IMR-90 (cell line): Measurements from ENCODE around the gene PKNOX1. TPM values are rescaled to one million over a fixed set of nuclear protein-coding genes. Genes with fewer than 3 reads are reported as not detected.
A peak's percentile ranks its signal among the peaks of the same experiment; 100 is the strongest.

Experiments
- ATAC-seq: fragments of 200-7000 bp; cut with Tn5 transposase; 2 replicates; pipeline ENCODE4 v1.9.1; 2020; ENCODE audit warnings: low read depth, mild to moderate bottlenecking, moderate library complexity
- BruUV-seq: library from RNA; stranded (reverse); fragments of 400-500 nt; replicated peaks from 2 replicates; lab custom pipeline; 2021; lab: Mats Ljungman, UMichigan
- CTCF ChIA-PET: fragments of 300-600 bp; formaldehyde crosslinking; extraction: SDS; loops from one replicate; lab custom pipeline; 2021; ENCODE audit warnings: antibody characterized with exemption; lab: Yijun Ruan, JAX
- POLR2A ChIA-PET: fragments of 300-600 bp; sonication (Branson Sonifier 250); formaldehyde crosslinking; loops from one replicate; lab custom pipeline; 2022; ENCODE audit warnings: antibody characterized with exemption; ENCODE audit not compliant: unreplicated experiment; lab: Charles Lee
- DNase-seq: peaks from one replicate; pipeline ENCODE4 v3.0.0; 2013
- H2AFZ ChIP-seq: replicated peaks from 2 replicates; pipeline ENCODE3; 2013; ENCODE audit warnings: low read length, mild to moderate bottlenecking; ENCODE audit not compliant: poor library complexity
- H2AK5ac ChIP-seq: 2 replicates; pipeline ENCODE4 v1.6.1; 2013; ENCODE audit warnings: low read depth, low read length, inconsistent platforms
- H2AK9ac ChIP-seq: replicated peaks from 2 replicates; pipeline ENCODE3; 2013; ENCODE audit warnings: mild to moderate bottlenecking, low read depth, low read length, moderate library complexity; ENCODE audit not compliant: poor library complexity
- H2BK120ac ChIP-seq: 2 replicates; pipeline ENCODE4 v1.6.1; 2013; ENCODE audit warnings: low read depth, low read length, inconsistent platforms
- H2BK15ac ChIP-seq: 3 replicates; pipeline ENCODE4 v1.6.1; 2013; ENCODE audit warnings: low read depth, low read length, inconsistent platforms
- H2BK20ac ChIP-seq: 2 replicates; pipeline ENCODE4 v1.6.1; 2013; ENCODE audit warnings: low read depth, mild to moderate bottlenecking, inconsistent platforms, low read length, moderate library complexity
- H2BK5ac ChIP-seq: 2 replicates; pipeline ENCODE4 v1.6.1; 2013; ENCODE audit warnings: mild to moderate bottlenecking, low read depth, low read length, inconsistent platforms; ENCODE audit not compliant: poor library complexity, severe bottlenecking
- H3K14ac ChIP-seq: replicated peaks from 2 replicates; pipeline ENCODE4 v1.6.1; 2013; ENCODE audit warnings: low read depth, low read length, inconsistent platforms
- H3K18ac ChIP-seq: 2 replicates; pipeline ENCODE4 v1.6.1; 2013; ENCODE audit warnings: low read depth, low read length, control low read depth
- H3K23ac ChIP-seq: 2 replicates; pipeline ENCODE4 v1.6.1; 2013; ENCODE audit warnings: low read depth, low read length, inconsistent platforms
- H3K27ac ChIP-seq: 2 replicates; pipeline ENCODE4 v1.5.1; 2013; ENCODE audit warnings: mild to moderate bottlenecking, control low read depth, low read length; ENCODE audit not compliant: insufficient read depth
- H3K27me3 ChIP-seq: 2 replicates; pipeline ENCODE4 v1.6.1; 2013; ENCODE audit warnings: low read length; ENCODE audit not compliant: control insufficient read depth, insufficient read depth
- H3K36me3 ChIP-seq: 2 replicates; pipeline ENCODE4 v1.6.1; 2013; ENCODE audit warnings: low read length, mixed read lengths; ENCODE audit not compliant: control insufficient read depth, insufficient read depth
- H3K4ac ChIP-seq: 2 replicates; pipeline ENCODE4 v1.6.1; 2013; ENCODE audit warnings: low read depth, low read length, inconsistent platforms
- H3K4me1 ChIP-seq: 2 replicates; pipeline ENCODE4 v1.6.1; 2013; ENCODE audit warnings: low read length, mixed read lengths; ENCODE audit not compliant: control insufficient read depth, insufficient read depth
- H3K4me2 ChIP-seq: 2 replicates; pipeline ENCODE4 v1.6.1; 2013; ENCODE audit warnings: low read depth, mild to moderate bottlenecking, control low read depth, low read length, moderate library complexity
- H3K4me3 ChIP-seq: 2 replicates; pipeline ENCODE4 v1.5.1; 2013; ENCODE audit warnings: low read depth, mild to moderate bottlenecking, control low read depth, low read length, moderate library complexity; ENCODE audit not compliant: insufficient read depth
- H3K56ac ChIP-seq: 2 replicates; pipeline ENCODE4 v1.6.1; 2013; ENCODE audit warnings: low read length, inconsistent platforms; ENCODE audit not compliant: insufficient read depth; ENCODE audit errors: extremely low read depth
- H3K79me1 ChIP-seq, 2 experiments: 2 replicates each; pipeline ENCODE4 v1.6.1; 2013; ENCODE audit warnings: low read length in 2 of 2, inconsistent platforms in 1 of 2, low read depth in 1 of 2
- H3K9ac ChIP-seq: 2 replicates; pipeline ENCODE4 v1.6.1; 2013; ENCODE audit warnings: low read depth, low read length, control low read depth
- H3K9me1 ChIP-seq: 2 replicates; pipeline ENCODE4 v1.6.1; 2013; ENCODE audit warnings: low read length, inconsistent platforms; ENCODE audit not compliant: insufficient read depth
- H3K9me3 ChIP-seq: 2 replicates; pipeline ENCODE4 v1.6.1; 2013; ENCODE audit warnings: low read length; ENCODE audit not compliant: control insufficient read depth, insufficient read depth
- H4K20me1 ChIP-seq: 2 replicates; pipeline ENCODE4 v1.6.1; 2013; ENCODE audit warnings: low read length, inconsistent platforms; ENCODE audit not compliant: insufficient read depth
- H4K5ac ChIP-seq: 2 replicates; pipeline ENCODE4 v1.6.1; 2013; ENCODE audit warnings: mild to moderate bottlenecking, low read depth, low read length, control low read depth
- H4K8ac ChIP-seq, 2 experiments: 2 replicates each; pipeline ENCODE4 v1.6.1; 2013; ENCODE audit warnings: low read depth in 2 of 2, low read length in 2 of 2, control low read depth in 1 of 2, inconsistent platforms in 1 of 2
- H4K91ac ChIP-seq: 2 replicates; pipeline ENCODE4 v1.6.1; 2013; ENCODE audit warnings: low read depth, low read length, inconsistent platforms; ENCODE audit not compliant: insufficient read depth
- BHLHE40 ChIP-seq: fragments of 150-350 bp; IDR thresholded peaks from 2 replicates; pipeline ENCODE4 v1.6.1; 2016; ENCODE audit warnings: mild to moderate bottlenecking, low read depth, low read length
- CEBPB ChIP-seq: IDR thresholded peaks from 2 replicates; pipeline ENCODE4 v1.6.1; 2012; ENCODE audit warnings: low read depth, low read length, improper control_type of control experiment
- CHD1 ChIP-seq: IDR thresholded peaks from 2 replicates; pipeline ENCODE4 v1.6.1; 2012; ENCODE audit warnings: low read depth, low read length, improper control_type of control experiment
- FOS ChIP-seq: fragments of 150-350 bp; IDR thresholded peaks from 2 replicates; pipeline ENCODE4 v1.6.1; 2016; ENCODE audit warnings: low read depth, low read length
- MAFK ChIP-seq: IDR thresholded peaks from 2 replicates; pipeline ENCODE4 v1.6.1; 2012; ENCODE audit warnings: low read depth, low read length, improper control_type of control experiment
- MAZ ChIP-seq: IDR thresholded peaks from 2 replicates; pipeline ENCODE4 v1.6.1; 2012; ENCODE audit warnings: low read depth, mild to moderate bottlenecking, low read length, improper control_type of control experiment, moderate library complexity, borderline replicate concordance
- NFE2L2 ChIP-seq: fragments of 150-350 bp; IDR thresholded peaks from 2 replicates; pipeline ENCODE4 v1.6.1; 2016; ENCODE audit warnings: low read depth, mild to moderate bottlenecking, low read length
- POLR2A ChIP-seq: IDR thresholded peaks from 2 replicates; pipeline ENCODE4 v1.6.1; 2012; ENCODE audit warnings: mild to moderate bottlenecking, low read depth, low read length
- RAD21 ChIP-seq: IDR thresholded peaks from 2 replicates; pipeline ENCODE4 v1.6.1; 2012; ENCODE audit warnings: low read length, improper control_type of control experiment
- RCOR1 ChIP-seq: IDR thresholded peaks from 2 replicates; pipeline ENCODE4 v1.6.1; 2012; ENCODE audit warnings: mild to moderate bottlenecking, low read length, improper control_type of control experiment; ENCODE audit not compliant: insufficient replicate concordance
- RFX5 ChIP-seq: IDR thresholded peaks from 2 replicates; pipeline ENCODE4 v1.8.0; 2012; ENCODE audit warnings: low read depth, mild to moderate bottlenecking, low read length, moderate library complexity
- SMC3 ChIP-seq: fragments of 150-350 bp; IDR thresholded peaks from 2 replicates; pipeline ENCODE4 v1.6.1; 2016; ENCODE audit warnings: low read depth, mild to moderate bottlenecking, antibody characterized with exemption, low read length, moderate library complexity
- WGBS, 2 experiments: methylation state at CpG; one replicate each; pipeline versions ENCODE4 v1.1.5 to v1.1.7; 2013; ENCODE audit warnings: missing lambda C conversion rate in 2 of 2; ENCODE audit not compliant: insufficient read length in 1 of 2; ENCODE audit errors: extremely low coverage in 2 of 2; 5-methylcytosine and 5-hydroxymethylcytosine counted together
- dilution Hi-C: fragments of 300-500 bp; cut with HindIII; formaldehyde crosslinking; loops from one replicate; pipeline ENCODE4 v1.14.3; 2018; ENCODE audit warnings: low sequenced_read_pairs; ENCODE audit not compliant: unreplicated experiment
- in situ Hi-C: fragments of 300-500 bp; cut with MboI; formaldehyde crosslinking; loops from 3 replicates; pipeline ENCODE4 v1.14.3; 2019; ENCODE audit warnings: low sequenced_read_pairs, inconsistent platforms, mixed read lengths
- intact Hi-C: fragments of 100-400 bp; cut with micrococcal nuclease; formaldehyde crosslinking; loops from 2 replicates; pipeline ENCODE4 v1.10.0; 2022
- polyA plus RNA-seq, 3 experiments: library from polyadenylated mRNA; depleted of rRNA; stranded (reverse); fragments of >200 nt; gene quantifications; 2 replicates each; pipeline ENCODE4 v1.2.3, GENCODE V29; 2012; ENCODE audit warnings: low replicate concordance in 1 of 3
- total RNA-seq: library from RNA; depleted of rRNA; stranded (reverse); fragments of >200 nt; gene quantifications from 2 replicates; pipeline ENCODE4 v1.2.3, GENCODE V29; 2012
- TF ChIP-seq, protein P1 (sequence below): fragments of 150-350 bp; IDR thresholded peaks from 2 replicates; pipeline ENCODE4 v1.6.1; 2016; ENCODE audit warnings: low read depth, mild to moderate bottlenecking, low read length, moderate library complexity, borderline replicate concordance
- TF ChIP-seq, protein P2 (sequence below): conservative IDR thresholded peaks from 2 replicates; pipeline ENCODE4 v1.5.1; 2012; ENCODE audit warnings: mild to moderate bottlenecking, low read depth, low read length, improper control_type of control experiment
- TF ChIP-seq, protein P3 (sequence below): fragments of 150-350 bp; IDR thresholded peaks from 2 replicates; pipeline ENCODE4 v1.6.1; 2017; ENCODE audit warnings: mild to moderate bottlenecking, antibody characterized with exemption, low read length, low read depth

PKNOX1 gene
- total and polyA plus RNA-seq, 2 of the 4 experiments (the other 2 are of a cell fraction): 35.0 to 61.0 TPM

DNA sequence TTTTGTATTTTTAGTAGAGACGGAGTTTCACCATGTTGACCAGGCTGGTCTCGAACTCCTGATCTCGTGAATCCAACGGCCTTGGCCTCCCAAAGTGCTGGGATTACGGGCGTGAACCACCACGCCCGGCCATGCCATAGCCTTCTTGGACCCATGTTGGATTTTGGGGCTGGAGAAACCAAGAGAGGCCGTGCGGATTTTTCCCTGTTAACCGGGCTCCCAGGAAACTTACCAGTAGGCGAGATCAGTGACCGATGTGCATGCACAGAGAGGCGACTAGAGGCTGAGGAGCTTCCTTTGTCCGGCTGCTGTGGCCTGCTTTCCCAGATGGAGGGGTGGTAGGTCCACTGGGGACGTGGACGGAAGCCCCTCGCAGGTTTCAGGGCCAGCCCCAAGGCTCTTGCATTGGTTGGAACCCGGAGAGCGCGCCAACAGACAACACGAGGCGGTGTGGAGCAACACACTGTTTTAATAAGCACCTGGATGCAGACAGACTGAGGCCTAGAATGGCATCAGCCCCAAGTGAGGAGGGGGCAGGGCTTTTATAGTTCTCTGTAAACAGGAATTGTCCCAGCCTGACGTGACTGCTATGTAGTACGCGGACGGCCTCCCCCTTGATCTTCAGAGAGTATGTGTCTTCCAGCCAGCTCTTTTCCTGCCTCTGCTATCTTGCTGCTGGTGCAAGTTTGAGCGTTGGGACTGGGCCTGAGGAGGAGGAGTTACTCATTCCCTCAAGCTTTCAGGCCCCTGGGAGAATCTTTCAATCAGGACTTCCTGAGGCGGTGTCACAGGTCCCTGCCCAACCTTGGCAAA is 49.0 kb upstream of the PKNOX1 start, which contains the start of gene ERVH48-1:
Gene ERVH48-1, minus strand, starts transcription at position 517 of the 813 bp plus-strand sequence. CDS start 6,624 bp downstream, outside the sequence.
- CTCF ChIA-PET: no interaction called here
- peak within 1 kb of the TSS; percentile 87; the same call in 1 of the 2 replicates for H4K5ac ChIP-seq
- in situ Hi-C loops: no loop called here
- TF ChIP-seq NFE2L2: no peak
- no peak for TF ChIP-seq BHLHE40
- TF ChIP-seq, protein P1, sequence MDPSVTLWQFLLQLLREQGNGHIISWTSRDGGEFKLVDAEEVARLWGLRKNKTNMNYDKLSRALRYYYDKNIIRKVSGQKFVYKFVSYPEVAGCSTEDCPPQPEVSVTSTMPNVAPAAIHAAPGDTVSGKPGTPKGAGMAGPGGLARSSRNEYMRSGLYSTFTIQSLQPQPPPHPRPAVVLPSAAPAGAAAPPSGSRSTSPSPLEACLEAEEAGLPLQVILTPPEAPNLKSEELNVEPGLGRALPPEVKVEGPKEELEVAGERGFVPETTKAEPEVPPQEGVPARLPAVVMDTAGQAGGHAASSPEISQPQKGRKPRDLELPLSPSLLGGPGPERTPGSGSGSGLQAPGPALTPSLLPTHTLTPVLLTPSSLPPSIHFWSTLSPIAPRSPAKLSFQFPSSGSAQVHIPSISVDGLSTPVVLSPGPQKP: no peak
- no peak for TF ChIP-seq POLR2A
- no peak for TF ChIP-seq RCOR1
- no peak for TF ChIP-seq FOS
- TF ChIP-seq MAFK: no peak
- no peak for TF ChIP-seq SMC3
- TF ChIP-seq, protein P2, sequence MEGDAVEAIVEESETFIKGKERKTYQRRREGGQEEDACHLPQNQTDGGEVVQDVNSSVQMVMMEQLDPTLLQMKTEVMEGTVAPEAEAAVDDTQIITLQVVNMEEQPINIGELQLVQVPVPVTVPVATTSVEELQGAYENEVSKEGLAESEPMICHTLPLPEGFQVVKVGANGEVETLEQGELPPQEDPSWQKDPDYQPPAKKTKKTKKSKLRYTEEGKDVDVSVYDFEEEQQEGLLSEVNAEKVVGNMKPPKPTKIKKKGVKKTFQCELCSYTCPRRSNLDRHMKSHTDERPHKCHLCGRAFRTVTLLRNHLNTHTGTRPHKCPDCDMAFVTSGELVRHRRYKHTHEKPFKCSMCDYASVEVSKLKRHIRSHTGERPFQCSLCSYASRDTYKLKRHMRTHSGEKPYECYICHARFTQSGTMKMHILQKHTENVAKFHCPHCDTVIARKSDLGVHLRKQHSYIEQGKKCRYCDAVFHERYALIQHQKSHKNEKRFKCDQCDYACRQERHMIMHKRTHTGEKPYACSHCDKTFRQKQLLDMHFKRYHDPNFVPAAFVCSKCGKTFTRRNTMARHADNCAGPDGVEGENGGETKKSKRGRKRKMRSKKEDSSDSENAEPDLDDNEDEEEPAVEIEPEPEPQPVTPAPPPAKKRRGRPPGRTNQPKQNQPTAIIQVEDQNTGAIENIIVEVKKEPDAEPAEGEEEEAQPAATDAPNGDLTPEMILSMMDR: no peak
- TF ChIP-seq, protein P3, sequence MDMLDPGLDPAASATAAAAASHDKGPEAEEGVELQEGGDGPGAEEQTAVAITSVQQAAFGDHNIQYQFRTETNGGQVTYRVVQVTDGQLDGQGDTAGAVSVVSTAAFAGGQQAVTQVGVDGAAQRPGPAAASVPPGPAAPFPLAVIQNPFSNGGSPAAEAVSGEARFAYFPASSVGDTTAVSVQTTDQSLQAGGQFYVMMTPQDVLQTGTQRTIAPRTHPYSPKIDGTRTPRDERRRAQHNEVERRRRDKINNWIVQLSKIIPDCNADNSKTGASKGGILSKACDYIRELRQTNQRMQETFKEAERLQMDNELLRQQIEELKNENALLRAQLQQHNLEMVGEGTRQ: no peak
- no peak for TF ChIP-seq CEBPB
- TF ChIP-seq CHD1: no peak
- no peak for TF ChIP-seq RAD21
- no peak for TF ChIP-seq MAZ
- TF ChIP-seq RFX5: no peak

More for the DNA sequence above, 49.0 kb upstream of the PKNOX1 start, which contains the start of gene ERVH48-1:
- Histone ChIP-seq H3K4ac (peak within 1 kb of the TSS; percentile 75; the same call in 1 of the 2 replicates), H4K91ac (peak within 1 kb of the TSS; percentile 37; the same call in 1 of the 2 replicates), H3K36me3 (no peaks in the 10 kb centered on the region), H3K27ac (no peak within 1 kb of the TSS), H2AK9ac (peak within 1 kb of the TSS; percentile 60), H3K79me1 (no peaks in the 10 kb centered on the region), H2BK5ac (no peak within 1 kb of the TSS), H3K27me3 (no peaks in the 10 kb centered on the region), H2BK120ac (no peak within 1 kb of the TSS), H3K9ac (no peak within 1 kb of the TSS), H3K4me2 (no peak within 1 kb of the TSS), H3K4me3 (no peak within 1 kb of the TSS), H3K18ac (no peak within 1 kb of the TSS), H2BK15ac (peak within 1 kb of the TSS; percentile 34; the same call in 1 of the 3 replicates), H2AFZ (no peak within 1 kb of the TSS), H3K14ac (no peak within 1 kb of the TSS), H3K23ac (no peak within 1 kb of the TSS), H3K9me1 (no peaks in the 10 kb centered on the region), H3K9me3 (no peaks in the 10 kb centered on the region), H2BK20ac (no peak within 1 kb of the TSS), H4K20me1 (no peaks in the 10 kb centered on the region), H3K56ac (no peak within 1 kb of the TSS), H4K8ac (peak within 1 kb of the TSS; percentile 89 to 98; a peak in 3 of 4 replicates), H2AK5ac (peak within 1 kb of the TSS; percentile 89; the same call in 1 of the 2 replicates), H3K4me1 (peaks cover 3% of the 10 kb centered on the region)
- dilution Hi-C loops: no loop called here
- 92% methylated on average over 16 of the region's 29 CpGs; no CpG with 5 or more reads in 1 of the 2 experiments for WGBS, 2 experiments
- POLR2A ChIA-PET: no interaction called here
- intact Hi-C loops: no loop called here
- ATAC-seq: no peak
- DNase-seq: peak; percentile 11
- no TSS peak for BruUV-seq
